Epithelial cell of umbilical artery (primary cell): ENCODE data around the gene DDX39B. TPM values are rescaled to one million over a fixed set of nuclear protein-coding genes. Genes with fewer than 3 reads are reported as not detected.

ENCODE experiments used
- total RNA-seq: library from RNA; depleted of rRNA; stranded (reverse); fragments of >200 nt; gene quantifications from 2 replicates; pipeline ENCODE4 v1.2.3, GENCODE V29; 2014

DDX39B gene
- 354 and 456 TPM in 2 replicates for total RNA-seq

GRCh38 chr6:31541658-31542521 lies at the start of gene DDX39B:
DDX39B (minus strand) TSS chr6:31542003; CDS start chr6:31540532, 1,471 bp downstream.

DNA sequence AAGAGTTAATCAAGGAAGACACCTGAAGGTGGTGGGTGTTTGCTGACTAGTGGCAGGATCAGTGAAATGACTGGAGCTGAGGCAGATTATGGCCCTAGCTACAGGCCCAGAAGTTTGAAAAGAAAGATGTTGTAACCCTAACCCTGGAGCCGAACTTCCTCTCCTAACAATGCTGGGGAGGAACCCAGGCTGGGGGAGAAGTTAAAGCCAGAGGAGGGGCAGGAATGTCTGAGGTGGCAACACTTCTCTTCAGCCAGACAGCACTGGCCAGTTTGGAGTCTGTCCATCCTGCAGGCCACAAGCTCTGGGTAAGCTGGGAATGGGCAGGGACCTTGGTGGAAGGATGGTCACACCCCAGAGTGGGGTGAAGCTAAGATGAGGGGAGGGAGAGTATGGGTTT lies 44.2 kb upstream of the DDX39B start, which contains the start of gene LST1:
Gene LST1 (plus strand): TSS at position 270 of the 400 bp plus-strand sequence. CDS start 1,023 bp downstream, outside the sequence.

DNA sequence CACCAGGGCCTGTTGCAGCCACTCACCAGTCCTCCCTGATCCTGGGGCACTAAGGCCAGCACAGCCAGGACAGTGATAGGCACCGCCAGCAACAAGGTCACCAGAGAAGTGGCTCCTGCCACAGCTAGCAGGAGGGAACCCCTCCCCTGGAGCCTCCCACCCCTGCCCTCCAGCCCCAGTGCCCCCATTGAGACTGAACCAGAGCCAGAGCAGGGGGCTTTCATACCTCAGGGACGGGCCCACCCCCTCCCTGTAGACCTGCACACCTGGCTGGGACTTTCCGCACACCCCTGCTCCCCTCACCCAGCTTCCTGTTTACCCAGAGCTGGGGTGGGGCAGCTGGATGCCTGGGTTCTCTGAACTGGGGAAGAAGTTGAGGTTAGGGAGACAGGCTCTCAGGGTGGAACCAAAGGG lies 40.4 kb upstream of the DDX39B start, which contains the start of gene LTB:
Gene LTB (minus strand): TSS at position 195 of the 414 bp plus-strand sequence. CDS start 7 bp downstream, at position 188.

GRCh38 chr6:31575335-31575901 lies 33.6 kb upstream of the DDX39B start, which contains the start of gene TNF:
TNF (plus strand) TSS chr6:31575565; CDS start chr6:31575742, 177 bp downstream.

GRCh38 chr6:31572041-31572911 lies 30.5 kb upstream of the DDX39B start, which contains the start of gene LTA:
LTA (plus strand) TSS chr6:31572289; CDS start chr6:31572743, 454 bp downstream.

GRCh38 chr6:31546958-31547726 lies 5.3 kb upstream of the DDX39B start, which contains the start of gene NFKBIL1:
NFKBIL1 (plus strand) TSS chr6:31547608; CDS start chr6:31547695, 87 bp downstream.

DNA sequence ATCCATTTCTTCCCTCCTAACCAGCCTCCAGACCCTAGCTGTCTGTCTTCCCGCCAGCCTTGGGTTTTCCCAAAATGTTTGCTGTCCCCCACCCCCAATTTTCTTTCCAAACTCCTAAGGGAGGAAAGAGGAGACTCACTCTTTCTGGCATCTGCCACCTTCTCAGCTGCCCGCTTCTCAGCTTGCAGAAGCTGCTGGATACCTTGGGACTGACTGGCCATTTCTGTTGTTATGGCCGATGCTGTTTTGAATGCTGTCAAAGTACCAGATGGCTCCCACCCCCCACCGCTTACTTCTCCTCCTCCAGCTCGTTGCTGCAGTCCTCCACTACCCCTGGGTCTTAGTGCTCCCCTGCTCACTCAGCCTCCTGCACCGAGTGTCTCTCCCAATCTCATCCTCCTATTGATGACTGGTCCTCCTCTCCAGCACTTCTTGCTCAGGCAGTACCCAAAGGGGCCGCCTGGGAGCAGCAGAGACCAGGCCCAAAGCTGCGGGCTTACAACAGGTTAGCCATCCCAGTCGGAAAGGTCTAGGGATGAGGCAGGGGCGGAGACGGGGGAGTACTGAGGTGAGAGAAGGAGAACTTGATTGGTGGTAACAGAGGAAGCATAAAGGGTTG lies 4.6 kb upstream of the DDX39B start, which contains the start of gene ATP6V1G2:
Gene ATP6V1G2 (minus strand): TSS at position 270 of the 619 bp plus-strand sequence. CDS start 49 bp downstream, at position 221.

GRCh38 chr6:31528821-31529328 lies 12.9 kb downstream of the DDX39B start, which contains the start of gene MCCD1:
MCCD1 (plus strand) TSS chr6:31528962; CDS start chr6:31529015, 53 bp downstream.

DNA sequence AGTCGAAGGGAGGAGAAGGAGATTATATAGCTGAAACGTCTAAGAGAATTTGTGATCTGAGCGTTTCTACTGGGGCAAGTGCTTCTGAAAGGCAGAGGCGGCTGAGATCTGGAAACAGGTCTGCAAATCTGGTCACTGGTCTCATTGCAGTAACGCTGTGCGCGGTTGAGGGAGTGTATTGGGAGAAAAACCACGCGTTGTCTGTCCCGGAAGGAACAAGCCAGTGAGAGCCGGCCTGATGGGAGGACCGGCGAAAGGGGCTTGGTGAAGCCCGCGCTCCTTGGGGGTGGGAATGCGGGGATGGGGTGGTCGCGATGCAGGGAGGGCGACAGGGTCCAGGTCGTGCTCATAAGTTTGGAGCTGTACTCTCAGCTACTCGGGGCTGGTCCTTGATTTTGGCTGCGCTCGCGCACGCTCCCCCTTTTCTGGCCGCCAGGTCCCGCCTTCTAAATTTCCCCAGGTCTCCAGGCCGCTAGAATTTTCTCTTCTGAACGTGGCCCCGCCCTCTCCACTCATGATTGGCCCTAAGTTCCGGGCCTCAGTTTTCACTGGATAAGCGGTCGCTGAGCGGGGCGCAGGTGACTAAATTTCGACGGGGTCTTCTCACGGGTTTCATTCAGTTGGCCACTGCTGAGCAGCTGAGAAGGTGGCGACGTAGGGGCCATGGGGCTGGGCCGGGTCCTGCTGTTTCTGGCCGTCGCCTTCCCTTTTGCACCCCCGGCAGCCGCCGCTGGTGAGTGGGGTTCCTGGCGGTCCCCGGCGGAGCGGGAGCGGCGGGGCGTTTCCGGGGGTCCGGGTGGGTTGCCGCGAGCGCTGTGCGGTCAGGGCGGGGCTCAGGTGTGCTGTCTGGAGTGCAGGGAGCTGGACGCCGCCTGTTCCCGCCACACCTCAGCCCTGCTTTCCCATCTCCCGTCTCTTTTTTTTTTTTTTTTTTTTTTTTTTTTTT lies 44.0 kb downstream of the DDX39B start, which contains the start of gene MICB:
Gene MICB (plus strand): TSS at position 615 of the 946 bp plus-strand sequence. CDS start 49 bp downstream, at position 664.

Other genes with a start within 250 kb of the DDX39B start
- 42.2 and 164 TPM in 2 replicates for gene HLA-B, start 184.8 kb downstream of the DDX39B start, total RNA-seq
- gene MICA, start 138.4 kb downstream of the DDX39B start, total RNA-seq = 37.1 and 59.1 TPM in 2 replicates
- 23.4 and 50.3 TPM in 2 replicates for gene MICB, start 43.9 kb downstream of the DDX39B start, total RNA-seq
- not detected in 2 replicates for gene MCCD1, start 13.0 kb downstream of the DDX39B start, total RNA-seq
- gene ATP6V1G2, start 4.6 kb upstream of the DDX39B start, total RNA-seq = 0.97 and 2.0 TPM in 2 replicates
- 25.3 and 26.9 TPM in 2 replicates for gene NFKBIL1, start 5.6 kb upstream of the DDX39B start, total RNA-seq
- gene LTA, start 30.3 kb upstream of the DDX39B start, total RNA-seq = not detected in 2 replicates
- under 0.01 TPM in 1 of 2 replicates, not detected in the other for gene TNF, start 33.6 kb upstream of the DDX39B start, total RNA-seq
- 3.2 and 6.7 TPM in 2 replicates for gene LTB, start 40.4 kb upstream of the DDX39B start, total RNA-seq
- gene LST1, start 44.3 kb upstream of the DDX39B start, total RNA-seq = 0.32 TPM in 1 of 2 replicates, not detected in the other
- not detected in 2 replicates for gene NCR3, start 51.0 kb upstream of the DDX39B start, total RNA-seq
- gene AIF1, start 73.2 kb upstream of the DDX39B start, total RNA-seq = not detected in 2 replicates
- 22.2 and 24.0 TPM in 2 replicates for gene PRRC2A, start 78.7 kb upstream of the DDX39B start, total RNA-seq
- gene BAG6, start 110.7 kb upstream of the DDX39B start, total RNA-seq = 90.4 and 110 TPM in 2 replicates
- 0.30 TPM in 1 of 2 replicates, not detected in the other for gene APOM, start 113.9 kb upstream of the DDX39B start, total RNA-seq
- 18.8 and 21.1 TPM in 2 replicates for gene C6orf47, start 118.8 kb upstream of the DDX39B start, total RNA-seq
- 10.2 and 10.7 TPM in 2 replicates for gene GPANK1, start 123.0 kb upstream of the DDX39B start, total RNA-seq
- 84.3 and 95.2 TPM in 2 replicates for gene CSNK2B, start 124.1 kb upstream of the DDX39B start, total RNA-seq
- gene LY6G5B, start 128.0 kb upstream of the DDX39B start, total RNA-seq = 0.97 and 1.7 TPM in 2 replicates
- gene LY6G5C, start 139.1 kb upstream of the DDX39B start, total RNA-seq = under 0.01 and 2.7 TPM in 2 replicates
- 41.3 and 51.1 TPM in 2 replicates for gene ABHD16A, start 161.3 kb upstream of the DDX39B start, total RNA-seq
- gene LY6G6F, start 164.9 kb upstream of the DDX39B start, total RNA-seq = not detected in 2 replicates
- gene LY6G6D, start 173.3 kb upstream of the DDX39B start, total RNA-seq = not detected in 2 replicates
- gene LY6G6C, start 179.7 kb upstream of the DDX39B start, total RNA-seq = not detected in 2 replicates
- not detected in 2 replicates for gene MPIG6B, start 181.4 kb upstream of the DDX39B start, total RNA-seq
- gene DDAH2, start 187.3 kb upstream of the DDX39B start, total RNA-seq = 68.5 and 79.6 TPM in 2 replicates
- gene CLIC1, start 194.5 kb upstream of the DDX39B start, total RNA-seq = 865 and 1,138 TPM in 2 replicates
- gene MSH5, start 198.0 kb upstream of the DDX39B start, total RNA-seq = 7.1 and 7.9 TPM in 2 replicates
- gene SAPCD1, start 220.7 kb upstream of the DDX39B start, total RNA-seq = 0.65 TPM in 1 of 2 replicates, not detected in the other
- not detected in 2 replicates for gene VWA7, start 235.3 kb upstream of the DDX39B start, total RNA-seq